HUES64 (cell line): ENCODE results near the gene ASIC1.

Experiments
- H3K27ac ChIP-seq: 2 replicates; pipeline ENCODE4 v1.7.0; 2013; ENCODE audit warnings: low read depth, low read length, inconsistent platforms
- H3K27me3 ChIP-seq: 2 replicates; pipeline ENCODE4 v1.6.1; 2013; ENCODE audit warnings: mild to moderate bottlenecking, low read length; ENCODE audit not compliant: insufficient read depth
- H3K36me3 ChIP-seq: 2 replicates; pipeline ENCODE4 v1.6.1; 2013; ENCODE audit warnings: mild to moderate bottlenecking, low read length; ENCODE audit not compliant: insufficient read depth
- H3K4me1 ChIP-seq: 2 replicates; pipeline ENCODE4 v1.6.1; 2013; ENCODE audit warnings: mild to moderate bottlenecking, low read length, moderate library complexity; ENCODE audit not compliant: insufficient read depth
- H3K4me3 ChIP-seq: 2 replicates; pipeline ENCODE4 v1.5.1; 2013; ENCODE audit warnings: mild to moderate bottlenecking, low read length, moderate library complexity
- H3K9ac ChIP-seq: 2 replicates; pipeline ENCODE4 v1.6.1; 2013; ENCODE audit warnings: mild to moderate bottlenecking, low read depth, low read length
- H3K9me3 ChIP-seq: 2 replicates; pipeline ENCODE4 v1.6.1; 2013; ENCODE audit warnings: low read depth, low read length; ENCODE audit not compliant: insufficient read depth
- WGBS: fragments of 150-250, 120-280 bp; methylation state at CpG from one replicate; pipeline ENCODE4 v1.1.7; 2013; ENCODE audit warnings: missing lambda C conversion rate; 5-methylcytosine and 5-hydroxymethylcytosine counted together

ASIC1 gene

GRCh38 chr12:50110762-50111351, 53.5 kb downstream of the ASIC1 start:
- WGBS = 52% methylated on average over 7 of the region's 7 CpGs
- H3K27me3 ChIP-seq = no peaks in the 10 kb centered on the region
- H3K4me3 ChIP-seq = peak overlapping the region; percentile 45
- 0 out of 2 replicates have a peak overlapping the region, but pooled peaks have one; percentile 9 for H3K9ac ChIP-seq
- peak overlapping the region; percentile 34; the same call in 1 of the 2 replicates for H3K27ac ChIP-seq
- H3K36me3 ChIP-seq = no peaks in the 10 kb centered on the region
- peaks cover 19% of the 10 kb centered on the region for H3K4me1 ChIP-seq
- H3K9me3 ChIP-seq = no peaks in the 10 kb centered on the region

- no peak overlapping the region for H3K27ac ChIP-seq
- H3K9ac ChIP-seq = 0 out of 2 replicates have a peak overlapping the region, but pooled peaks have one; percentile 9
- 7% methylated on average over 19 of the region's 19 CpGs for WGBS
- H3K36me3 ChIP-seq = 0 out of 2 replicates have a peak, but pooled peaks cover under 1% of the 10 kb centered on the region
- H3K27me3 ChIP-seq = no peaks in the 10 kb centered on the region
- peaks cover 19% of the 10 kb centered on the region for H3K4me1 ChIP-seq
- peak overlapping the region; percentile 45 for H3K4me3 ChIP-seq
- no peaks in the 10 kb centered on the region for H3K9me3 ChIP-seq
Measured at GRCh38 chr12:50111395-50111692, 53.9 kb downstream of the ASIC1 start.

GRCh38 chr12:50111693-50112455, 54.5 kb downstream of the ASIC1 start, which contains the start of gene COX14:
TSS of gene COX14 (plus strand) at chr12:50112236. CDS start at chr12:50120044, 7,808 bp downstream.
- H3K4me1 ChIP-seq = peaks cover 19% of the 10 kb centered on the region
- 0 out of 2 replicates have a peak, but pooled peaks cover 4% of the 10 kb centered on the region for H3K36me3 ChIP-seq
- H3K27ac ChIP-seq = peak within 1 kb of the TSS; percentile 80; the same call in 1 of the 2 replicates
- under 1% methylated on average over 59 of the region's 59 CpGs for WGBS
- no peaks in the 10 kb centered on the region for H3K9me3 ChIP-seq
- H3K27me3 ChIP-seq = no peaks in the 10 kb centered on the region
- peak within 1 kb of the TSS; percentile 70 for H3K4me3 ChIP-seq
- H3K9ac ChIP-seq = peak within 1 kb of the TSS; percentile 72

- Histone ChIP-seq H3K27me3 (no peaks in the 10 kb centered on the region), H3K27ac (peak overlapping the region; percentile 80; the same call in 1 of the 2 replicates), H3K9ac (peak overlapping the region; percentile 72), H3K4me1 (peaks cover 19% of the 10 kb centered on the region), H3K36me3 (0 out of 2 replicates have a peak, but pooled peaks cover 4% of the 10 kb centered on the region), H3K4me3 (peak overlapping the region; percentile 70), H3K9me3 (no peaks in the 10 kb centered on the region)
- WGBS = 27% methylated on average over 24 of the region's 26 CpGs
Measured at GRCh38 chr12:50112456-50113218, 55.2 kb downstream of the ASIC1 start.

GRCh38 chr12:50117057-50117622, 59.7 kb downstream of the ASIC1 start:
- 95% methylated on average over 6 of the region's 6 CpGs for WGBS
- no peak overlapping the region for H3K9ac ChIP-seq

GRCh38 chr12:50119387-50119786, 62.0 kb downstream of the ASIC1 start:
- peaks cover 17% of the 10 kb centered on the region for H3K36me3 ChIP-seq
- no peak overlapping the region for H3K9ac ChIP-seq
- no peak overlapping the region for H3K4me3 ChIP-seq
- H3K9me3 ChIP-seq = no peaks in the 10 kb centered on the region
- H3K27ac ChIP-seq = no peak overlapping the region
- H3K4me1 ChIP-seq = no peaks in the 10 kb centered on the region
- WGBS = 94% methylated on average over 2 of the region's 2 CpGs
- no peaks in the 10 kb centered on the region for H3K27me3 ChIP-seq

More at GRCh38 chr12:50117057-50117622, 59.7 kb downstream of the ASIC1 start:
- Histone ChIP-seq H3K4me3 (no peak overlapping the region), H3K36me3 (peaks cover 17% of the 10 kb centered on the region), H3K4me1 (peaks cover 2% of the 10 kb centered on the region; the same call in 1 of the 2 replicates), H3K9me3 (no peaks in the 10 kb centered on the region), H3K27me3 (no peaks in the 10 kb centered on the region), H3K27ac (no peak overlapping the region)

GRCh38 chr12:50120521-50120920, 63.1 kb downstream of the ASIC1 start:
- H3K4me3 ChIP-seq = no peak overlapping the region
- H3K9me3 ChIP-seq = no peaks in the 10 kb centered on the region
- 92% methylated on average over 3 of the region's 3 CpGs for WGBS
- no peaks in the 10 kb centered on the region for H3K27me3 ChIP-seq
- H3K27ac ChIP-seq = no peak overlapping the region
- H3K4me1 ChIP-seq = no peaks in the 10 kb centered on the region
- H3K9ac ChIP-seq = no peak overlapping the region
- peaks cover 17% of the 10 kb centered on the region for H3K36me3 ChIP-seq

- Histone ChIP-seq H3K27ac (no peak overlapping the region), H3K4me3 (no peak overlapping the region), H3K27me3 (no peaks in the 10 kb centered on the region), H3K4me1 (no peaks in the 10 kb centered on the region), H3K9ac (no peak overlapping the region), H3K9me3 (no peaks in the 10 kb centered on the region), H3K36me3 (peaks cover 17% of the 10 kb centered on the region)
- 98% methylated on average over 3 of the region's 3 CpGs for WGBS
Measured at GRCh38 chr12:50120953-50121352, 63.6 kb downstream of the ASIC1 start.

- WGBS = 83% methylated on average over 5 of the region's 5 CpGs
- no peak overlapping the region for H3K27ac ChIP-seq
- H3K4me3 ChIP-seq = no peak overlapping the region
- no peaks in the 10 kb centered on the region for H3K9me3 ChIP-seq
- H3K36me3 ChIP-seq = peaks cover 13% of the 10 kb centered on the region
- H3K9ac ChIP-seq = no peak overlapping the region
- H3K4me1 ChIP-seq = no peaks in the 10 kb centered on the region
- no peaks in the 10 kb centered on the region for H3K27me3 ChIP-seq
Measured at GRCh38 chr12:50121641-50122040, 64.2 kb downstream of the ASIC1 start.

GRCh38 chr12:50123203-50123602, 65.8 kb downstream of the ASIC1 start:
- H3K36me3 ChIP-seq = peaks cover 13% of the 10 kb centered on the region
- WGBS = 87% methylated on average over 1 of the region's 2 CpGs
- H3K27ac ChIP-seq = no peak overlapping the region
- no peak overlapping the region for H3K4me3 ChIP-seq
- no peaks in the 10 kb centered on the region for H3K27me3 ChIP-seq
- no peaks in the 10 kb centered on the region for H3K9me3 ChIP-seq
- no peaks in the 10 kb centered on the region for H3K4me1 ChIP-seq
- H3K9ac ChIP-seq = no peak overlapping the region
